ENCODE measurements around the gene TMEM144. TPM values are rescaled to one million over a fixed set of nuclear protein-coding genes. Genes with fewer than 3 reads are reported as not detected.

TMEM144 gene
- total RNA-seq, 1 experiment from 2014 or later = 6.0 TPM

DNA sequence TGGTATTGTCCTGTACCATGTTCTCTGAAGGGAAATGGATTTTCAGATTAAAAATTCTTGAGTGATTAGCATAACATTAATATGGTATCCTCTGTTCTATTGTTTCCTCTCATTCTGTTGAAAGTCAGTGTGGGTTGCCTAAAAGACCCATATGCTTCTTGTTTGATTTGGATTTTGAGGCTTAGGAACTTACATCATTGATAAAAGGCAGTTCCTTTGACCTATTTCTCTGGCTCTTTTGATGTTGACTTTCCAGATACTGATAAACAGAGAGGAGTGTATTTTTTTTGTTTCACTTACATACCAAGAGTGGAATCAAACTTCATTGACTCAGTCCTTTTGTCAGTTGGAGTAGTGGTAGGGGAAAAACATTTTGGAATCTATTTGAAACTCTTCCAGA is 32.8 kb downstream of the TMEM144 start:
- Mint-ChIP-seq H3K4me3 (ENCODE audit: low read depth, unreplicated experiment) (no peak overlapping the region), H3K9me3 (ENCODE audit: low read depth, unreplicated experiment) (no peaks in the 10 kb centered on the region), H3K36me3 (ENCODE audit: insufficient read depth, unreplicated experiment) (no peaks in the 10 kb centered on the region), H3K27ac (ENCODE audit: unreplicated experiment) (no peak overlapping the region), H3K4me1 (ENCODE audit: low read depth, unreplicated experiment) (no peaks in the 10 kb centered on the region), H3K27me3 (ENCODE audit: unreplicated experiment) (no peaks in the 10 kb centered on the region)
- BruUV-seq (replicated peaks) = no TSS peak
- TF ChIP-seq, protein P1, sequence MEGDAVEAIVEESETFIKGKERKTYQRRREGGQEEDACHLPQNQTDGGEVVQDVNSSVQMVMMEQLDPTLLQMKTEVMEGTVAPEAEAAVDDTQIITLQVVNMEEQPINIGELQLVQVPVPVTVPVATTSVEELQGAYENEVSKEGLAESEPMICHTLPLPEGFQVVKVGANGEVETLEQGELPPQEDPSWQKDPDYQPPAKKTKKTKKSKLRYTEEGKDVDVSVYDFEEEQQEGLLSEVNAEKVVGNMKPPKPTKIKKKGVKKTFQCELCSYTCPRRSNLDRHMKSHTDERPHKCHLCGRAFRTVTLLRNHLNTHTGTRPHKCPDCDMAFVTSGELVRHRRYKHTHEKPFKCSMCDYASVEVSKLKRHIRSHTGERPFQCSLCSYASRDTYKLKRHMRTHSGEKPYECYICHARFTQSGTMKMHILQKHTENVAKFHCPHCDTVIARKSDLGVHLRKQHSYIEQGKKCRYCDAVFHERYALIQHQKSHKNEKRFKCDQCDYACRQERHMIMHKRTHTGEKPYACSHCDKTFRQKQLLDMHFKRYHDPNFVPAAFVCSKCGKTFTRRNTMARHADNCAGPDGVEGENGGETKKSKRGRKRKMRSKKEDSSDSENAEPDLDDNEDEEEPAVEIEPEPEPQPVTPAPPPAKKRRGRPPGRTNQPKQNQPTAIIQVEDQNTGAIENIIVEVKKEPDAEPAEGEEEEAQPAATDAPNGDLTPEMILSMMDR (IDR thresholded peaks at IDR 0.05; ENCODE audit: unreplicated experiment) = no peak
- CTCF ChIA-PET = no interaction called here
- DNase-seq = no peak
- intact Hi-C loops (cut with micrococcal nuclease; ENCODE audit: unreplicated experiment) = no loop called here

DNA sequence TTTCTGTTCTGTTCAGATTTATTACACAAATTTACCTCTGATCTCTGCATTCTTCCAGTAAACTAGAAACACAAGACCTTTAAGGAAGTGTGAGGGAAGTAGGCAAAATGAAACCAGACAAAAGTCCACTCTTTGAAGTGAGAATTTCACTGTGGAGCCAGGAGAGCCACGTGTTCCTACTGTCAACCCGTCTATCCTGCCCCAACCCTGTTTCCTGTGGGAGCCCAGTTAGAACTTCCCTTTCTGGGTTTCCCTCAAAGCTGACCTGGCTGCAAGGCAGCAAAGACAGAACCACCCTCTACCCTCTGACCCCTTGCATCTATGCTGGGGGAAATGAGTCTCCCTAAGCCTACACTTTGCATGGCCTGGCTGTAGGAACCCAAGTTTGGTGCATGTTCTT is 40.0 kb downstream of the TMEM144 start:
- CTCF ChIA-PET = no interaction called here
- no peak overlapping the region for H3K27ac Mint-ChIP-seq (ENCODE audit: unreplicated experiment)
- intact Hi-C loops (cut with micrococcal nuclease; ENCODE audit: unreplicated experiment) = no loop called here
- no peaks in the 10 kb centered on the region for H3K27me3 Mint-ChIP-seq (ENCODE audit: unreplicated experiment)
- no peak for DNase-seq
- H3K9me3 Mint-ChIP-seq (ENCODE audit: low read depth, unreplicated experiment) = no peaks in the 10 kb centered on the region
- no peaks in the 10 kb centered on the region for H3K36me3 Mint-ChIP-seq (ENCODE audit: insufficient read depth, unreplicated experiment)
- BruUV-seq (replicated peaks) = no TSS peak
- no peaks in the 10 kb centered on the region for H3K4me1 Mint-ChIP-seq (ENCODE audit: low read depth, unreplicated experiment)
- no peak overlapping the region for H3K4me3 Mint-ChIP-seq (ENCODE audit: low read depth, unreplicated experiment)
- TF ChIP-seq, protein P1 (IDR thresholded peaks at IDR 0.05; ENCODE audit: unreplicated experiment) = no peak

DNA sequence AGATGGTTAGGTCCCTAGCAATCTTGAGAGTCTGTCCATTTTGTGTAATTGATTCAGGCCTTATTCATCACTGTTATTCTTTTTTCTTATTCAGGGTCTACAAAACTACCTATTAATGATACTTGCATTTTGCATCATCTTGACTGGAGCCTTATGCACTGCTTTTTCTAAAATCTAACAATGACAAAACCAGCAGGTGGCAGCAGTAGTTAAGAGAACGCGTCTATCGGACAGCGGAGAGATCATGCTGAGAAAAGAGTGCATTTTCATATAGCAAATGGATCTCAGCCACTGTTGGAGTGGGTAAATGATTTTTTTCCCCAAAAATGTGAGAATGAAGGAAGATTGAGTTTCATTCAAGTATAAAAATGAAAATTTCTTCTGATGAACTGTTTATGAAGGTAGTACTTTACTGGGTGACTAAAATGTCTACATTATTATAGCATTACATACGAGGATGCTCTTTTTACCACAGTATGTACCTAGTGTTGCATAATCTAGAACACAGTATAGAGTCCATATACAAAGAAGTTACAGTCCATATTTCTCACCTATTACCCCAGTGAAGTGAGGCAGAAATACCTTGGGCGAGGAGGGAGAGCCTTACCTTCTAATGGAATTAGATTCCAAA is 43.2 kb downstream of the TMEM144 start:
- no peak overlapping the region for H3K27ac Mint-ChIP-seq (ENCODE audit: unreplicated experiment)

DNA sequence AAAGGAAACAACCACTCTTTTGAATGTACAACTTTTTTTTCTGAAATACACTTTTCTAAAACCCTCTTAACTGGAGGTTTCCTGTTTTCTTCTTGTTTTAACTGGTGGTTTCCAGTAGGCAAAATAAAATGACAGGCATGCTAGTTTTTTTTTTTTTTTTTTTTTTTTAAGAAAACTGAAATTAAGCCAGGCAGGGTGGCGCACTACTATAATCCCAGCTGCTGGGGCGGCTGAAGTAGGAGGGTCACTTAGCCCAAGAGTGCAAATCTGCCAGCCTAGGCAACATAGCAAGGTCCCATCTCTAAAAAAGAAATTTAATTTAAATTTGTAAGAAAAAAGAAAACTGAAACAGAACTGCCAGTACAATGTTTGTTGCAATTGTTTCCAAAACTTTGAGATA is 44.0 kb downstream of the TMEM144 start:
- Mint-ChIP-seq H3K36me3 (ENCODE audit: insufficient read depth, unreplicated experiment) (no peaks in the 10 kb centered on the region), H3K27me3 (ENCODE audit: unreplicated experiment) (no peaks in the 10 kb centered on the region), H3K4me3 (ENCODE audit: low read depth, unreplicated experiment) (no peak overlapping the region), H3K4me1 (ENCODE audit: low read depth, unreplicated experiment) (no peaks in the 10 kb centered on the region), H3K9me3 (ENCODE audit: low read depth, unreplicated experiment) (no peaks in the 10 kb centered on the region), H3K27ac (ENCODE audit: unreplicated experiment) (no peak overlapping the region)
- intact Hi-C loops (cut with micrococcal nuclease; ENCODE audit: unreplicated experiment) = loop anchor here (2.0 kb wide), 1 partner anchor 261 kb away; no protein-coding TSS in a partner anchor
- CTCF ChIA-PET = no interaction called here
- DNase-seq = no peak
- BruUV-seq (replicated peaks) = no TSS peak
- TF ChIP-seq, protein P1 (IDR thresholded peaks at IDR 0.05; ENCODE audit: unreplicated experiment) = no peak

More for the DNA sequence above, 43.2 kb downstream of the TMEM144 start:
- BruUV-seq (replicated peaks) = no TSS peak
- peak; percentile 50 for DNase-seq
- Mint-ChIP-seq H3K36me3 (ENCODE audit: insufficient read depth, unreplicated experiment) (no peaks in the 10 kb centered on the region), H3K4me3 (ENCODE audit: low read depth, unreplicated experiment) (no peak overlapping the region), H3K9me3 (ENCODE audit: low read depth, unreplicated experiment) (no peaks in the 10 kb centered on the region), H3K27me3 (ENCODE audit: unreplicated experiment) (no peaks in the 10 kb centered on the region), H3K4me1 (ENCODE audit: low read depth, unreplicated experiment) (no peaks in the 10 kb centered on the region)
- CTCF ChIA-PET = no interaction called here
- intact Hi-C loops (cut with micrococcal nuclease; ENCODE audit: unreplicated experiment) = no loop called here
- TF ChIP-seq, protein P1 (IDR thresholded peaks at IDR 0.05; ENCODE audit: unreplicated experiment) = peak; percentile 33
